GM12891 (cell line): ENCODE measurements around the gene RLIM.

Experiments used
- PAX5 ChIP-seq: IDR thresholded peaks from 2 replicates; pipeline ENCODE4 v1.6.1; 2011; ENCODE audit warnings: low read length, moderate library complexity, mild to moderate bottlenecking; ENCODE audit not compliant: insufficient read depth, severe bottlenecking
- POLR2A ChIP-seq: IDR thresholded peaks from 2 replicates; pipeline ENCODE4 v1.6.1; 2011; ENCODE audit warnings: low read depth, low read length, control low read depth
- POLR2AphosphoS5 ChIP-seq: IDR thresholded peaks from 2 replicates; pipeline ENCODE4 v1.6.1; 2011; ENCODE audit warnings: low read depth, low read length, control low read depth
- POU2F2 ChIP-seq: IDR thresholded peaks from 2 replicates; pipeline ENCODE4 v1.6.1; 2011; ENCODE audit warnings: low read depth, mild to moderate bottlenecking, control low read depth, low read length, moderate library complexity
- SPI1 ChIP-seq: IDR thresholded peaks from 2 replicates; pipeline ENCODE4 v1.6.1; 2011; ENCODE audit warnings: low read depth, low read length, control low read depth
- TAF1 ChIP-seq: IDR thresholded peaks from 2 replicates; pipeline ENCODE4 v1.6.1; 2011; ENCODE audit warnings: low read depth, low read length, control low read depth

GRCh38 chrX:74606799-74607198, 7.6 kb downstream of the RLIM start:
- no peak for TF ChIP-seq TAF1
- peak; percentile 62; the same call in 1 of the 2 replicates for TF ChIP-seq POLR2AphosphoS5
- no peak for TF ChIP-seq POLR2A
- no peak for TF ChIP-seq PAX5
- no peak for TF ChIP-seq POU2F2
- TF ChIP-seq SPI1: no peak
